Stimulated activated CD8-positive, alpha-beta memory T cell treated with anti-CD3 and anti-CD28 coated beads, Interleukin-4, amount 100 ng/mL, for 24 hours (primary cell): ENCODE measurements around the gene MESD.

Source experiments
- DNase-seq: peaks from one replicate; pipeline ENCODE4 v3.0.0-alpha.2; 2020; ENCODE audit warnings: low read depth

MESD gene

GRCh38 chr15:80904998-80905397 is 84.6 kb downstream of the MESD start:
- DNase-seq = no peak

DNA sequence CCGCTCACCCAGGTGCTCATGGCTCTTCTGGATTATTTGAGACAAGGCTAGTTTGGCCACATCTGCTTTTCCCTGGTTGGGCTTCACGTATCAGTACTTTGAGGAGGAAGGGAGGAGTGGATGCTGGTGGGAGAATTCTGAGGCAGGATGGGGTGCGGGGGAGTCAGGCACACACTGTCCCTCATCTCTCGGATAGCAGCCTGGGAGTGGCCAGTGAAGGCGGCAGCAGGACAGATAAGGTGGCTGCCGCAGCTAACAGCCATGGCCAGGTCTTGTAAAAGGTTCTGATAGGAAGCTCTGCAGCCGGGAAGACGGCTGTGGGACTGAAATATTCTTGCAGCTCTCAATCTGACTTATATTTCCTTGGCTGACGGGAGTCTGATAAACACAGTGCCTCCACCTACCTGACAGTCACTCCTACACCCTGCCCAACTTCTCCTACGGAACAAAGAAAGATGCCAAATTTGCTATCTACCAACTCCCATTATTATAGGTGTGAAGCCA is 87.3 kb downstream of the MESD start:
- no peak for DNase-seq

- no peak for DNase-seq
Measured at GRCh38 chr15:80898040-80898439, 91.6 kb downstream of the MESD start.
